GM21381 (cell line): ENCODE measurements around the gene KLHL28.

Experiments
- ATAC-seq: cut with Tn5 transposase; IDR thresholded peaks from one replicate; pipeline ENCODE4 v1.9.1; 2021; ENCODE audit warnings: mild to moderate bottlenecking, moderate library complexity; ENCODE audit not compliant: unreplicated experiment

Gene KLHL28

GRCh38 chr14:44961554-44962333 lies at the start of gene KLHL28, which contains the start of gene TOGARAM1:
Gene KLHL28 (minus strand): TSS chr14:44961947. CDS start chr14:44945928, 16,019 bp downstream.
Gene TOGARAM1 (plus strand): TSS chr14:44962190. CDS start chr14:44962422, 232 bp downstream.
- ATAC-seq = peak; percentile 89

GRCh38 chr14:45003924-45004323 lies 42.2 kb upstream of the KLHL28 start:
- no peak for ATAC-seq

GRCh38 chr14:44995770-44996294 lies 34.1 kb upstream of the KLHL28 start:
- ATAC-seq = no peak

- ATAC-seq = no peak
These were observed 33.4 kb upstream of the KLHL28 start for GRCh38 chr14:44995196-44995595.

- ATAC-seq = no peak
These were observed 28.8 kb upstream of the KLHL28 start for GRCh38 chr14:44990533-44990932.

GRCh38 chr14:44989497-44990440 lies 28.0 kb upstream of the KLHL28 start:
- ATAC-seq = no peak

GRCh38 chr14:44988694-44989093 lies 26.9 kb upstream of the KLHL28 start:
- no peak for ATAC-seq

- no peak for ATAC-seq
These were observed 20.8 kb upstream of the KLHL28 start for GRCh38 chr14:44982594-44982993.

GRCh38 chr14:44981198-44981597 lies 19.5 kb upstream of the KLHL28 start:
- no peak for ATAC-seq

GRCh38 chr14:44979740-44980356 lies 18.1 kb upstream of the KLHL28 start:
- no peak for ATAC-seq

- no peak for ATAC-seq
These were observed 17.5 kb upstream of the KLHL28 start for GRCh38 chr14:44979273-44979672.

- no peak for ATAC-seq
These were observed 9.7 kb upstream of the KLHL28 start for GRCh38 chr14:44971459-44971858.

GRCh38 chr14:44970907-44971306 lies 9.2 kb upstream of the KLHL28 start:
- ATAC-seq = no peak

GRCh38 chr14:44968714-44969113 lies 7.0 kb upstream of the KLHL28 start:
- ATAC-seq = no peak

- ATAC-seq = no peak
These were observed 5.0 kb upstream of the KLHL28 start for GRCh38 chr14:44966601-44967336.

GRCh38 chr14:44963775-44964380 lies 2.1 kb upstream of the KLHL28 start:
- no peak for ATAC-seq

GRCh38 chr14:44963044-44963528 lies 1.3 kb upstream of the KLHL28 start:
- no peak for ATAC-seq

GRCh38 chr14:44962334-44963043 lies 742 bp upstream of the KLHL28 start:
- ATAC-seq = peak; percentile 21

- peak; percentile 21 for ATAC-seq
These were observed 595 bp downstream of the KLHL28 start for GRCh38 chr14:44961151-44961553.
